Astrocyte (in vitro differentiated cells and primary cell): ENCODE results near the gene RRM1. TPM values are rescaled to one million over a fixed set of nuclear protein-coding genes. Genes with fewer than 3 reads are reported as not detected.

Experiments used
- DNase-seq: peaks from one replicate; pipeline ENCODE4 v3.0.0-alpha.2; 2010; ENCODE audit warnings: low read depth
- FAIRE-seq: peaks from 2 replicates; lab custom pipeline; 2011; peaks lifted over from hg19 to GRCh38; lab: Jason Lieb, UNC
- H2AFZ ChIP-seq: 2 replicates; pipeline ENCODE4 v1.6.0; 2012; ENCODE audit warnings: low read depth, low read length, inconsistent platforms
- H3K27ac ChIP-seq: 2 replicates; pipeline ENCODE4 v1.5.1; 2011; ENCODE audit warnings: low read depth, low read length, inconsistent platforms
- H3K27me3 ChIP-seq: 2 replicates; pipeline ENCODE4 v1.6.0; 2011; ENCODE audit warnings: low read length, inconsistent platforms; ENCODE audit not compliant: insufficient read depth
- H3K36me3 ChIP-seq: 2 replicates; pipeline ENCODE4 v1.5.1; 2011; ENCODE audit warnings: low read length, inconsistent platforms; ENCODE audit not compliant: insufficient read depth
- H3K4me1 ChIP-seq: 2 replicates; pipeline ENCODE4 v1.5.1; 2011; ENCODE audit warnings: low read length, inconsistent platforms; ENCODE audit not compliant: insufficient read depth
- H3K4me2 ChIP-seq: 2 replicates; pipeline ENCODE4 v1.6.0; 2012; ENCODE audit warnings: low read length, inconsistent platforms
- H3K4me3 ChIP-seq: 2 replicates; pipeline ENCODE4 v1.5.1; 2011; ENCODE audit warnings: low read depth, mild to moderate bottlenecking, low read length, inconsistent platforms; ENCODE audit not compliant: insufficient read depth
- H3K79me2 ChIP-seq: 2 replicates; pipeline ENCODE4 v1.6.0; 2012; ENCODE audit warnings: mild to moderate bottlenecking, low read length, inconsistent platforms; ENCODE audit not compliant: insufficient read depth
- H3K9ac ChIP-seq: 2 replicates; pipeline ENCODE4 v1.6.0; 2012; ENCODE audit warnings: mild to moderate bottlenecking, low read length, inconsistent platforms
- H3K9me3 ChIP-seq: 2 replicates; pipeline ENCODE4 v1.5.1; 2012; ENCODE audit warnings: low read depth, mild to moderate bottlenecking, low read length, inconsistent platforms; ENCODE audit not compliant: insufficient read depth
- H4K20me1 ChIP-seq: 2 replicates; pipeline ENCODE4 v1.6.0; 2012; ENCODE audit warnings: low read length, inconsistent platforms; ENCODE audit not compliant: insufficient read depth
- H3K27ac Mint-ChIP-seq: one replicate; pipeline ENCODE4 v1.8.0; 2021; ENCODE audit warnings: mild to moderate bottlenecking, mixed read lengths; ENCODE audit not compliant: unreplicated experiment
- H3K27me3 Mint-ChIP-seq: one replicate; pipeline ENCODE4 v1.8.0; 2021; ENCODE audit warnings: low read depth, mixed read lengths; ENCODE audit not compliant: unreplicated experiment
- H3K36me3 Mint-ChIP-seq: one replicate; pipeline ENCODE4 v1.8.0; 2021; ENCODE audit warnings: low read depth, mixed read lengths; ENCODE audit not compliant: unreplicated experiment
- H3K4me1 Mint-ChIP-seq: one replicate; pipeline ENCODE4 v1.8.0; 2021; ENCODE audit warnings: low read depth, mixed read lengths; ENCODE audit not compliant: unreplicated experiment
- H3K4me3 Mint-ChIP-seq: one replicate; pipeline ENCODE4 v1.8.0; 2021; ENCODE audit warnings: mild to moderate bottlenecking, moderate library complexity, mixed read lengths; ENCODE audit not compliant: unreplicated experiment
- H3K9me3 Mint-ChIP-seq: one replicate; pipeline ENCODE4 v1.8.0; 2021; ENCODE audit warnings: mild to moderate bottlenecking, mixed read lengths; ENCODE audit not compliant: unreplicated experiment
- CTCF ChIP-seq: IDR thresholded peaks from 2 replicates; pipeline ENCODE4 v1.5.1; 2011; ENCODE audit warnings: low read depth, mild to moderate bottlenecking, inconsistent platforms, low read length, moderate library complexity; ENCODE audit not compliant: insufficient read depth
- EZH2 ChIP-seq: IDR thresholded peaks from 2 replicates; pipeline ENCODE4 v1.6.1; 2012; ENCODE audit warnings: mild to moderate bottlenecking, low read length, inconsistent platforms; ENCODE audit not compliant: insufficient read depth
- total RNA-seq: library from RNA; stranded (reverse); gene quantifications from 2 replicates; pipeline ENCODE4 v1.2.1, GENCODE V29; 2021

RRM1 gene
- total RNA-seq, 1 donor from 2014 or later: 26.2 TPM

GRCh38 chr11:4054643-4055042 lies 40.0 kb upstream of the RRM1 start:
- Mint-ChIP-seq H3K36me3 (peaks cover 8% of the 10 kb centered on the region), H3K27me3 (no peaks in the 10 kb centered on the region), H3K9me3 (peaks cover 3% of the 10 kb centered on the region), H3K4me1 (peaks cover 6% of the 10 kb centered on the region), H3K27ac (no peak overlapping the region), H3K4me3 (no peak overlapping the region)
- no peaks in the 10 kb centered on the region for H4K20me1 ChIP-seq
- no peaks in the 10 kb centered on the region for H3K9me3 ChIP-seq
- no peaks in the 10 kb centered on the region for H3K4me1 ChIP-seq
- H3K27ac ChIP-seq: no peak overlapping the region
- DNase-seq: no peak
- no peaks in the 10 kb centered on the region for H3K27me3 ChIP-seq
- H3K4me2 ChIP-seq: no peak overlapping the region
- no peak for FAIRE-seq
- no peaks in the 10 kb centered on the region for H3K79me2 ChIP-seq
- no peaks in the 10 kb centered on the region for H3K36me3 ChIP-seq
- TF ChIP-seq EZH2 (no peak), CTCF (no peak)
- H2AFZ ChIP-seq: no peak overlapping the region
- H3K9ac ChIP-seq: no peak overlapping the region
- H3K4me3 ChIP-seq: no peak overlapping the region

- H3K4me1 Mint-ChIP-seq: peaks cover 6% of the 10 kb centered on the region
Observed at GRCh38 chr11:4059424-4059823, 35.2 kb upstream of the RRM1 start.

More at GRCh38 chr11:4059424-4059823, 35.2 kb upstream of the RRM1 start:
- no peak overlapping the region for H3K4me2 ChIP-seq
- no peak for DNase-seq
- no peak overlapping the region for H2AFZ ChIP-seq
- H3K4me1 ChIP-seq: no peaks in the 10 kb centered on the region
- Mint-ChIP-seq H3K36me3 (peaks cover 4% of the 10 kb centered on the region), H3K4me3 (no peak overlapping the region), H3K27ac (no peak overlapping the region), H3K27me3 (no peaks in the 10 kb centered on the region), H3K9me3 (no peaks in the 10 kb centered on the region)
- H4K20me1 ChIP-seq: no peaks in the 10 kb centered on the region
- TF ChIP-seq EZH2: no peak
- no peak for TF ChIP-seq CTCF
- H3K9ac ChIP-seq: no peak overlapping the region
- H3K36me3 ChIP-seq: no peaks in the 10 kb centered on the region
- no peak for FAIRE-seq
- H3K9me3 ChIP-seq: no peaks in the 10 kb centered on the region
- no peak overlapping the region for H3K27ac ChIP-seq
- H3K4me3 ChIP-seq: no peak overlapping the region
- no peaks in the 10 kb centered on the region for H3K79me2 ChIP-seq
- H3K27me3 ChIP-seq: no peaks in the 10 kb centered on the region
